RWPE2 (cell line): ENCODE data around the gene XPO6.

Source experiments
- ATAC-seq: fragments of 200-7000 bp; cut with Tn5 transposase; 3 replicates; pipeline ENCODE4 v1.9.1; 2021; ENCODE audit warnings: low read depth
- DNase-seq: peaks from one replicate; pipeline ENCODE4 v3.0.0-alpha.2; 2020; ENCODE audit warnings: low spot score
- H3K27ac ChIP-seq: fragments of 450-650 bp; 2 replicates; pipeline ENCODE4 v1.5.1; 2017; ENCODE audit warnings: mild to moderate bottlenecking; ENCODE audit not compliant: poor library complexity, severe bottlenecking
- H3K27me3 ChIP-seq: fragments of 250-450 bp; sonication (Bioruptor Pico); 2 replicates; pipeline ENCODE4 v1.5.1; 2021; ENCODE audit warnings: mild to moderate bottlenecking, moderate library complexity; ENCODE audit not compliant: insufficient read depth, poor library complexity, severe bottlenecking
- H3K36me3 ChIP-seq: fragments of 250-450 bp; sonication (Bioruptor Pico); 2 replicates; pipeline ENCODE4 v1.5.1; 2020; ENCODE audit warnings: low read depth, mild to moderate bottlenecking, moderate library complexity
- H3K4me1 ChIP-seq: fragments of 250-450 bp; sonication (Bioruptor Pico); 2 replicates; pipeline ENCODE4 v1.5.1; 2021; ENCODE audit warnings: mild to moderate bottlenecking, moderate library complexity; ENCODE audit not compliant: insufficient read depth, poor library complexity, severe bottlenecking
- H3K4me3 ChIP-seq: fragments of 250-450 bp; sonication (Bioruptor Pico); 2 replicates; pipeline ENCODE4 v1.5.1; 2021; ENCODE audit warnings: mild to moderate bottlenecking, moderate library complexity; ENCODE audit not compliant: severe bottlenecking
- H3K9me3 ChIP-seq: fragments of 250-450 bp; sonication (Bioruptor Pico); 2 replicates; pipeline ENCODE4 v1.5.1; 2021; ENCODE audit warnings: mild to moderate bottlenecking, moderate library complexity; ENCODE audit not compliant: severe bottlenecking
- CTCF ChIP-seq: fragments of 450-650 bp; IDR thresholded peaks from one replicate; pipeline ENCODE4 v1.5.1; 2017; ENCODE audit warnings: mild to moderate bottlenecking, moderate library complexity; ENCODE audit not compliant: poor library complexity, severe bottlenecking

The XPO6 gene

GRCh38 chr16:28062261-28062846 lies 149.4 kb downstream of the XPO6 start:
- DNase-seq (no peak), ATAC-seq (no peak)
- H3K27me3 ChIP-seq, result peaks cover 61% of the 10 kb centered on the region
- no peaks in the 10 kb centered on the region for H3K4me1 ChIP-seq
- no peak overlapping the region for H3K27ac ChIP-seq
- H3K4me3 ChIP-seq, result no peak overlapping the region
- H3K36me3 ChIP-seq, result no peaks in the 10 kb centered on the region
- no peak for TF ChIP-seq CTCF
- no peaks in the 10 kb centered on the region for H3K9me3 ChIP-seq

- no peak for DNase-seq
- ATAC-seq, result no peak
- no peaks in the 10 kb centered on the region for H3K4me1 ChIP-seq
- H3K27me3 ChIP-seq, result peaks cover 61% of the 10 kb centered on the region
- no peaks in the 10 kb centered on the region for H3K9me3 ChIP-seq
- H3K27ac ChIP-seq, result no peak overlapping the region
- H3K36me3 ChIP-seq, result no peaks in the 10 kb centered on the region
- TF ChIP-seq CTCF, result no peak
- H3K4me3 ChIP-seq, result no peak overlapping the region
These were observed 150.2 kb downstream of the XPO6 start for GRCh38 chr16:28061352-28062101.

GRCh38 chr16:28059841-28060575 lies 151.8 kb downstream of the XPO6 start:
- no peaks in the 10 kb centered on the region for H3K9me3 ChIP-seq
- H3K4me3 ChIP-seq, result no peak overlapping the region
- H3K36me3 ChIP-seq, result no peaks in the 10 kb centered on the region
- no peak for TF ChIP-seq CTCF
- H3K4me1 ChIP-seq, result no peaks in the 10 kb centered on the region
- ATAC-seq, result no peak
- no peak for DNase-seq
- no peak overlapping the region for H3K27ac ChIP-seq
- H3K27me3 ChIP-seq, result peaks cover 54% of the 10 kb centered on the region

GRCh38 chr16:28058839-28059589 lies 152.8 kb downstream of the XPO6 start:
- peaks cover 47% of the 10 kb centered on the region for H3K27me3 ChIP-seq
- no peak overlapping the region for H3K27ac ChIP-seq

More at GRCh38 chr16:28058839-28059589, 152.8 kb downstream of the XPO6 start:
- Histone ChIP-seq H3K9me3 (no peaks in the 10 kb centered on the region), H3K4me3 (no peak overlapping the region), H3K4me1 (no peaks in the 10 kb centered on the region), H3K36me3 (no peaks in the 10 kb centered on the region)
- no peak for TF ChIP-seq CTCF
- ATAC-seq (no peak), DNase-seq (no peak)
